Measurements from ENCODE around the gene MST1R. TPM values are rescaled to one million over a fixed set of nuclear protein-coding genes. Genes with fewer than 3 reads are reported as not detected.

MST1R gene
- total and polyA plus RNA-seq, 9 of the 15 experiments (the other 6 are each of a cell fraction or from before 2014, with no cell fraction given): 1.3 to 10.0 (median 3.8) TPM

GRCh38 chr3:49880581-49881315 is 22.9 kb downstream of the MST1R start:
- CTCF ChIA-PET (ENCODE audit: low intra/inter-chr PET ratio): no interaction called here
- in situ Hi-C loops (cut with MboI) (no loop called here), intact Hi-C loops (cut with micrococcal nuclease) (no loop called here)
- Histone ChIP-seq H3K9me1 (ENCODE audit: control insufficient read depth, insufficient read depth, low read length) (no peaks in the 10 kb centered on the region), H3K27me3 (ENCODE audit: control insufficient read depth in 2 of 2, insufficient read depth in 2 of 2, low read length in 2 of 2) (no peaks in the 10 kb centered on the region), H3K4me1 (replicated peaks in 1 of 2; ENCODE audit: control insufficient read depth in 2 of 2, insufficient read depth in 2 of 2, low read length in 2 of 2) (peaks cover 11 to 14% of the 10 kb centered on the region in 2 experiments; a peak in 4 of 5 replicates), H3K9me3 (replicated peaks; ENCODE audit: control insufficient read depth, insufficient read depth, low read depth, low read length) (no peaks in the 10 kb centered on the region), H3K9ac (ENCODE audit: insufficient read depth in 1 of 2, low read depth in 2 of 2, low read length in 2 of 2) (peak overlapping the region in 1 of 2 experiments; percentile 62; a peak in 1 of 4 replicates), H3K4me3 (no peak overlapping the region), H3K79me2 (ENCODE audit: control insufficient read depth, insufficient read depth, low read length) (no peaks in the 10 kb centered on the region), H2AFZ (ENCODE audit: low read depth, low read length) (no peak overlapping the region), H3K36me3 (ENCODE audit: control insufficient read depth, insufficient read depth, low read length) (no peaks in the 10 kb centered on the region), H3K4me2 (ENCODE audit: insufficient read depth, low read length) (peak overlapping the region; percentile 21; the same call in 1 of the 2 replicates), H4K20me1 (replicated peaks; ENCODE audit: control insufficient read depth, insufficient read depth, low read length) (no peaks in the 10 kb centered on the region), H3K27ac (ENCODE audit: extremely low read depth, low read depth, low read length) (no peak overlapping the region)
- peak; percentile 69 for FAIRE-seq
- 22% methylated on average over 3 of the region's 6 CpGs for WGBS (ENCODE audit: insufficient coverage, low coverage, missing lambda C conversion rate)
- no TSS peak for BruUV-seq (replicated peaks)
- ATAC-seq: peak; percentile 84
- peak; percentile 61 to 77 (median 68) for DNase-seq (ENCODE audit: extremely low read depth in 1 of 4, low spot score in 3 of 4)
- POLR2A ChIA-PET: interaction anchor here (0.6 to 2.5 kb wide), 5 partner anchors 8 to 207 kb away, joined by 3 to 9 read pairs (median 3); no protein-coding TSS in a partner anchor
- TF ChIP-seq CBFA2T3 (IDR thresholded peaks at IDR 0.05) (peak; percentile 55), RFX1 (IDR thresholded peaks at IDR 0.05) (peak; percentile 93), KDM1A (IDR thresholded peaks at IDR 0.05) (peak in 1 of 2 experiments; percentile 28; a peak in 1 of 4 replicates), CBFA2T2 (conservative IDR thresholded peaks at IDR 0.05) (0 out of 2 replicates have a peak, but pooled peaks have one; percentile 23), STAT5B (CRISPR knock-in tag; IDR thresholded peaks at IDR 0.05) (no peak), CEBPG (CRISPR knock-in tag; IDR thresholded peaks at IDR 0.05) (no peak), CEBPG (tag; conservative IDR thresholded peaks at IDR 0.05 in 1 of 2, IDR thresholded peaks at IDR 0.05 in 1 of 2) (no peak), RFX5 (IDR thresholded peaks at IDR 0.05; ENCODE audit: low read depth, low read length) (no peak), ATF4 (CRISPR knock-in tag; IDR thresholded peaks at IDR 0.05) (no peak), HDAC1 (IDR thresholded peaks at IDR 0.05) (no peak), ZBTB40 (IDR thresholded peaks at IDR 0.05) (no peak), ZBTB40 (CRISPR knock-in tag; IDR thresholded peaks at IDR 0.05) (no peak), FOS (IDR thresholded peaks at IDR 0.05; ENCODE audit: extremely low read depth, insufficient read length) (no peak), FUS (optimal IDR thresholded peaks at IDR 0.05; ENCODE audit: low read depth, low read length) (no peak)
